ENCODE results near the gene BET1.

BET1 gene

GRCh38 chr7:94012746-94013145 is 8.6 kb upstream of the BET1 start:
- DNase-seq (ENCODE audit: low read depth in 3 of 3, low spot score in 1 of 3): no peak

GRCh38 chr7:94011714-94012353 is 7.7 kb upstream of the BET1 start:
- no peak for DNase-seq (ENCODE audit: low read depth in 3 of 3, low spot score in 1 of 3)

GRCh38 chr7:94008537-94008936 is 4.4 kb upstream of the BET1 start:
- DNase-seq (ENCODE audit: low read depth in 3 of 3, low spot score in 1 of 3): no peak

GRCh38 chr7:94005753-94006152 is 1.6 kb upstream of the BET1 start:
- no peak for DNase-seq (ENCODE audit: low read depth in 3 of 3, low spot score in 1 of 3)

GRCh38 chr7:94003446-94004023 is 620 bp downstream of the BET1 start:
- no peak for DNase-seq (ENCODE audit: low read depth in 3 of 3, low spot score in 1 of 3)

GRCh38 chr7:94001396-94001795 is 2.8 kb downstream of the BET1 start:
- DNase-seq (ENCODE audit: low read depth in 3 of 3, low spot score in 1 of 3): no peak

GRCh38 chr7:93997868-93998267 is 6.3 kb downstream of the BET1 start:
- DNase-seq (ENCODE audit: low read depth in 3 of 3, low spot score in 1 of 3): no peak

GRCh38 chr7:93992421-93993110 is 11.6 kb downstream of the BET1 start:
- DNase-seq (ENCODE audit: low read depth in 3 of 3, low spot score in 1 of 3): no peak

GRCh38 chr7:93987297-93987696 is 16.9 kb downstream of the BET1 start:
- no peak for DNase-seq (ENCODE audit: low read depth in 3 of 3, low spot score in 1 of 3)

GRCh38 chr7:93985101-93985500 is 19.1 kb downstream of the BET1 start:
- DNase-seq (ENCODE audit: low read depth in 3 of 3, low spot score in 1 of 3): no peak

- DNase-seq (ENCODE audit: low read depth in 3 of 3, low spot score in 1 of 3): no peak
Observed at GRCh38 chr7:93984024-93984423, 20.1 kb downstream of the BET1 start.

GRCh38 chr7:93981480-93981874 is 22.7 kb downstream of the BET1 start:
- no peak for DNase-seq (ENCODE audit: low read depth in 3 of 3, low spot score in 1 of 3)

- no peak for DNase-seq (ENCODE audit: low read depth in 3 of 3, low spot score in 1 of 3)
Observed at GRCh38 chr7:93980744-93981479, 23.2 kb downstream of the BET1 start.

- no peak for DNase-seq (ENCODE audit: low read depth in 3 of 3, low spot score in 1 of 3)
Observed at GRCh38 chr7:93977211-93977950, 26.8 kb downstream of the BET1 start.

- DNase-seq (ENCODE audit: low read depth in 3 of 3, low spot score in 1 of 3): no peak
Observed at GRCh38 chr7:93973134-93973533, 31.0 kb downstream of the BET1 start.

- no peak for DNase-seq (ENCODE audit: low read depth in 3 of 3, low spot score in 1 of 3)
Observed at GRCh38 chr7:93972029-93972725, 32.0 kb downstream of the BET1 start.

- no peak for DNase-seq (ENCODE audit: low read depth in 3 of 3, low spot score in 1 of 3)
Observed at GRCh38 chr7:93968911-93969620, 35.1 kb downstream of the BET1 start.

GRCh38 chr7:93964813-93965212 is 39.3 kb downstream of the BET1 start:
- no peak for DNase-seq (ENCODE audit: low read depth in 3 of 3, low spot score in 1 of 3)

GRCh38 chr7:93964262-93964661 is 39.9 kb downstream of the BET1 start:
- no peak for DNase-seq (ENCODE audit: low read depth in 3 of 3, low spot score in 1 of 3)

- no peak for DNase-seq (ENCODE audit: low read depth in 3 of 3, low spot score in 1 of 3)
Observed at GRCh38 chr7:93960986-93961385, 43.2 kb downstream of the BET1 start.

Data from stimulated activated CD4-positive, alpha-beta T cell treated with anti-CD3 and anti-CD28 coated beads, TNF-alpha, amount 100 ng/mL, for 1 hour (primary cell).